Measurements from ENCODE around the gene ANO1.

ANO1 gene

DNA sequence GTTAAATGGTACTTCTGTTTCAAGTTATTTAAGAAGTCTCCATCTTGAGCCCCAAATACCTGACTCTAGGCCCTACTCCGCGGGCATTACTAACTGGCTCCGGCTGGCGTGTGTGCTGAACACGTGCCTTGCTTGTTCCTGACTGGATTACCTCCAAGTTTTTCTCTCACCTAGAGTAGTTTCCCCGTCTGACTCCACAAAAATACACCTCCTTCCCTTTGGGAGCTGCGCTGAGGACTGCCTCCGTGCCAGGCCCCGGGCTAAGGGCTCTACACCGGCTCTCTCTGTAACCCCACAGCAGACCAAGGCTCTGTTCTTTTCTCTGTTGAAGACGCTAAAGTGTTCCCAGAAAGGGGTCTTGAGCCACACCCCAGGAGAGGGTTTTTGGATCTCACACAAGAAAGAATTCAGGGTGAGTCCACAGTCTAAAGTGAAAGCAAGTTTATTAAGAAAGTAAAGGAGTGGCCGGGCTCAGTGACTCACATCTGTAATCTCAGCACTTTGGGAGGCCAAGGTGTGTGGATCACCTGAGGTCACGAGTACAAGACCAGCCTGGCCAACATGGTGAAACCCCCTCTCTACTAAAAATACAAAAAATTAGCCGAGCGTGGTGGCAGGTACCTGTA lies 61.8 kb downstream of the ANO1 start:
- Histone ChIP-seq H4K91ac (ENCODE audit: low read depth, low read length) (no peak overlapping the region), H4K8ac (ENCODE audit: low read depth, low read length) (no peak overlapping the region), H2AFZ (ENCODE audit: insufficient read depth, low read length, poor library complexity) (no peak overlapping the region), H3K18ac (ENCODE audit: low read length) (no peak overlapping the region), H3K27me3 (ENCODE audit: insufficient read depth, low read length) (peaks cover 4% of the 10 kb centered on the region), H3K14ac (ENCODE audit: low read length) (no peak overlapping the region), H3K27ac (ENCODE audit: low read depth, low read length) (no peak overlapping the region), H3K9me3 (ENCODE audit: insufficient read depth, low read depth, low read length) (no peaks in the 10 kb centered on the region), H3K4ac (ENCODE audit: low read depth, low read length) (no peak overlapping the region), H2BK120ac (ENCODE audit: insufficient read depth, low read length, poor library complexity) (no peak overlapping the region), H3K9ac (ENCODE audit: low read length) (no peak overlapping the region), H3K23ac (ENCODE audit: low read length) (no peak overlapping the region), H3K4me1 (ENCODE audit: control insufficient read depth in 1 of 2, insufficient read depth in 2 of 2, low read length in 2 of 2) (no peaks in the 10 kb centered on the region), H3K4me3 (ENCODE audit: low read depth, low read length) (no peak overlapping the region), H3K36me3 (ENCODE audit: control insufficient read depth in 1 of 2, insufficient read depth in 2 of 2, low read length in 2 of 2) (no peaks in the 10 kb centered on the region), H2AK5ac (ENCODE audit: low read length) (no peak overlapping the region), H4K12ac (ENCODE audit: low read depth, low read length) (no peak overlapping the region), H3K4me2 (ENCODE audit: low read length) (no peak overlapping the region), H3K79me2 (ENCODE audit: control insufficient read depth, insufficient read depth, low read length, poor library complexity) (no peaks in the 10 kb centered on the region), H3K79me1 (ENCODE audit: low read length) (no peaks in the 10 kb centered on the region), H2BK12ac (ENCODE audit: low read length) (no peak overlapping the region), H2BK5ac (ENCODE audit: low read depth, low read length, poor library complexity) (no peak overlapping the region)
- no CpG with 5 or more reads among the region's 15 CpGs for WGBS (ENCODE audit: extremely low coverage, insufficient coverage, insufficient read length)
- no peak for DNase-seq

DNA sequence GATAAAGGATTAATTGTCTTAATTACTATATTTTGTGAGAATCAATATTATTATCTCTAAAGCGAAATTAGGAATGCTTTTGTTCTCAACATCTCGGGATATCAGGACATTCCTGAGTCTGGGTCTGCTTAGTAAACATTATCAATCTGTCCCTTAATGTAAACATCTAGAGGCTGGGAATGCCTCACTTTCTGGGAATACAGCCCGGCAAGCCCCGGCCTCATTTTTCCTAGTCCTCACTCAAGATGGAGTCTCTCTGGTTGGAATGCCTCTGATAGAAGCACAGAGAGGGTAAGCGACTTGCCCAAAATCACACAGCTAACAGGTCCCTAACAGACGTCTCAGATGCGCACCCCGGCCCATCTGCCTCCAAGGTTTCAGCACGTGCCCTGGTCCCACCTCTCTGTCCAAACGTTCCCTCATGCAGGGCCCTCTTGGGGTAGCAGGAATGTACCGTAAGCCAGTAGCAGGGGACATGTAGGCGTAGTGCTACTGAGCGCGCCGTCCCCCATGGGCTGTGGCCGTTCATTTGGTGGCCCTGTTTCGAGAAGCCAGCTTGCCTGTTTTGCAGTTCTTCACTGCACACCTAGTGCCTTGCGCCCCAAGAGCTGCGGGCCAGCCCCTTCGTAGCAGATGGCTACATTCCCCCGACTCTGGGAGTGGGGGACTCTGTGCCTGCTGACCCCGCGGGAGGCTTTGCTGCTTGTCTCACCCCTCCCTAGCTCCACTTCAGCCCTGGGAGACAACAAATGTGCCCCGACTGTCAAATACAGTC lies 62.8 kb downstream of the ANO1 start:
- no peaks in the 10 kb centered on the region for H3K36me3 ChIP-seq (ENCODE audit: control insufficient read depth in 1 of 2, insufficient read depth in 2 of 2, low read length in 2 of 2)
- H3K4me2 ChIP-seq (ENCODE audit: low read length): no peak overlapping the region
- H4K8ac ChIP-seq (ENCODE audit: low read depth, low read length): no peak overlapping the region
- DNase-seq: no peak
- H3K27ac ChIP-seq (ENCODE audit: low read depth, low read length): no peak overlapping the region
- no peak overlapping the region for H3K4ac ChIP-seq (ENCODE audit: low read depth, low read length)
- no peak overlapping the region for H2AFZ ChIP-seq (ENCODE audit: insufficient read depth, low read length, poor library complexity)
- H2AK5ac ChIP-seq (ENCODE audit: low read length): no peak overlapping the region
- H3K4me1 ChIP-seq (ENCODE audit: control insufficient read depth in 1 of 2, insufficient read depth in 2 of 2, low read length in 2 of 2): no peaks in the 10 kb centered on the region
- H3K27me3 ChIP-seq (ENCODE audit: insufficient read depth, low read length): peaks cover 4% of the 10 kb centered on the region
- no peaks in the 10 kb centered on the region for H3K79me2 ChIP-seq (ENCODE audit: control insufficient read depth, insufficient read depth, low read length, poor library complexity)
- no peaks in the 10 kb centered on the region for H3K9me3 ChIP-seq (ENCODE audit: insufficient read depth, low read depth, low read length)
- no peak overlapping the region for H3K4me3 ChIP-seq (ENCODE audit: low read depth, low read length)
- no peak overlapping the region for H3K14ac ChIP-seq (ENCODE audit: low read length)
- no peak overlapping the region for H4K91ac ChIP-seq (ENCODE audit: low read depth, low read length)
- H4K12ac ChIP-seq (ENCODE audit: low read depth, low read length): no peak overlapping the region
- H3K23ac ChIP-seq (ENCODE audit: low read length): no peak overlapping the region
- H3K79me1 ChIP-seq (ENCODE audit: low read length): no peaks in the 10 kb centered on the region
- no peak overlapping the region for H3K18ac ChIP-seq (ENCODE audit: low read length)
- no peak overlapping the region for H3K9ac ChIP-seq (ENCODE audit: low read length)
- no CpG with 5 or more reads among the region's 24 CpGs for WGBS (ENCODE audit: extremely low coverage, insufficient coverage, insufficient read length)
- H2BK120ac ChIP-seq (ENCODE audit: insufficient read depth, low read length, poor library complexity): no peak overlapping the region
- no peak overlapping the region for H2BK12ac ChIP-seq (ENCODE audit: low read length)
- H2BK5ac ChIP-seq (ENCODE audit: low read depth, low read length, poor library complexity): no peak overlapping the region

DNA sequence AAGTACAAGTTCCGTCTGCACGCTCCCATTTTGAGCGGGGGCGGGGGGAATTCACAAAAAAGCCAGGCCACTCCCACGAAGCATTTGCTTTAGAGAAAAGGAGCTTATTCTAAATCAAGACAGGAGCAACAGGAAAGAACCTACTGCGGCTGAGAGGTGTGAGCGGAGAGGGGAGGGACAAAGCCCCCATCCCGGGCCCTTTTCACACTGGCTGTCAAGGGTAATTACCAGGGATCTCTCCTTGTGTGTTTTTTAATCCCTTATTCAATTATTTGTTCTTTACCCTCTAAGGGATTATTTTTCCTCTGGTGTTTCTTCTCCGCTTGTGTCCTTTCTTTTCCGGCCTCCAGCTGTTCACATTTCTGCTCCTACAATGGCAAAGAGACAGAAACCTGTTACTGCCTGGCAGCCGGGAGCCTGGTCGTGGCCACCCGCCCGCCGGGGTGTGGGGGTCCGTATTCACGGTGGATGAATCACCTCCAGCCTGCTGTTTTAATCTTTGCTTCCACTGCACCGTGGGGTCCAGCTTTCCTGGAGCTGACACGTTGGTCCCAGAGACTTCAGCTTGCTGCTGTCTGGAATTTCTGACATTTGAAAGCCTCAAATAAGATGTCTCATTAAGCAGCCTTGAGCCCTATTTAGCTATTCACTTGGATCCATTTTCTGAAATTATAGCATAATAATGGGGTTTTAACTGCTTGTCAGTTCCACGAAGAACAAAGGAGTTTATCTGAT lies 63.5 kb downstream of the ANO1 start:
- Histone ChIP-seq H2AFZ (ENCODE audit: insufficient read depth, low read length, poor library complexity) (no peak overlapping the region), H3K79me1 (ENCODE audit: low read length) (no peaks in the 10 kb centered on the region), H3K79me2 (ENCODE audit: control insufficient read depth, insufficient read depth, low read length, poor library complexity) (no peaks in the 10 kb centered on the region), H3K27me3 (ENCODE audit: insufficient read depth, low read length) (peaks cover 4% of the 10 kb centered on the region), H4K91ac (ENCODE audit: low read depth, low read length) (no peak overlapping the region), H2BK120ac (ENCODE audit: insufficient read depth, low read length, poor library complexity) (no peak overlapping the region), H3K14ac (ENCODE audit: low read length) (no peak overlapping the region), H3K4ac (ENCODE audit: low read depth, low read length) (no peak overlapping the region), H3K27ac (ENCODE audit: low read depth, low read length) (no peak overlapping the region), H3K9me3 (ENCODE audit: insufficient read depth, low read depth, low read length) (no peaks in the 10 kb centered on the region), H3K9ac (ENCODE audit: low read length) (no peak overlapping the region), H2AK5ac (ENCODE audit: low read length) (no peak overlapping the region), H3K18ac (ENCODE audit: low read length) (no peak overlapping the region), H3K36me3 (ENCODE audit: control insufficient read depth in 1 of 2, insufficient read depth in 2 of 2, low read length in 2 of 2) (no peaks in the 10 kb centered on the region), H3K4me1 (ENCODE audit: control insufficient read depth in 1 of 2, insufficient read depth in 2 of 2, low read length in 2 of 2) (no peaks in the 10 kb centered on the region), H3K4me3 (ENCODE audit: low read depth, low read length) (no peak overlapping the region), H2BK5ac (ENCODE audit: low read depth, low read length, poor library complexity) (no peak overlapping the region), H3K4me2 (ENCODE audit: low read length) (no peak overlapping the region), H2BK12ac (ENCODE audit: low read length) (no peak overlapping the region), H3K23ac (ENCODE audit: low read length) (no peak overlapping the region), H4K12ac (ENCODE audit: low read depth, low read length) (no peak overlapping the region), H4K8ac (ENCODE audit: low read depth, low read length) (no peak overlapping the region)
- DNase-seq: no peak
- no CpG with 5 or more reads among the region's 20 CpGs for WGBS (ENCODE audit: extremely low coverage, insufficient coverage, insufficient read length)

DNA sequence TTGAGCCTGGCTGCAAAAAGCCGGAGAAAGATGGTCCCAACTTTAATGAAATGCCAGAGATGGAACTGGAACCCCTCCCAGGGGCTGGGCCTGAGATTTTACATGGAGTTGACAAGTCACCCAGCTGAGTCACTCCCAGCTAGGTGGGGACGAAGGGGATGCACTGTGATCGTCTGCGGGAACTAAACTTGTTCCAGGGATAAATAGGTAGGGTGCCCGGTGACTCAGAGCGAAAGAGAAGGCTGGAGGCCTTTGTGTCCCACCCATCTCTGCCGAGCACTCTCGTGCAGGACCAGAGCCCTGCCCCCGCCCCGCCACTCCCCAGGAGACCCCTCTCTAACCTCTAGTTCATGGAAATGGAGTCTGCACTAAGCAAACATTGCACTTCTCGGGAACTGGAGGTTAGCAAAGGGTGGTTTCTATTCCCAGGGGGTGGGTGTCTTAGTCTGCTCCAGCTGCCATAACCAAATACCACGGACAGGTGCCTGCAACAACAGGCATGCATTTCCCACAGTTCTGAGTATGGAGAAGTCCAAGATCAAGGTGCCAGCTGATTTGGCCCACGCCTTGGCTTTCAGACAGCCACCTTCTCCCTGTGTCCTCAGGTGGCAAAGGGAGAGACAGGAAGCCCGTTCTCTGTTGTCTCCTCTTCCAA lies 64.2 kb downstream of the ANO1 start:
- Histone ChIP-seq H3K79me1 (ENCODE audit: low read length) (no peaks in the 10 kb centered on the region), H2BK120ac (ENCODE audit: insufficient read depth, low read length, poor library complexity) (no peak overlapping the region), H3K14ac (ENCODE audit: low read length) (no peak overlapping the region), H3K27me3 (ENCODE audit: insufficient read depth, low read length) (peaks cover 4% of the 10 kb centered on the region), H3K23ac (ENCODE audit: low read length) (no peak overlapping the region), H2BK12ac (ENCODE audit: low read length) (no peak overlapping the region), H3K4me1 (ENCODE audit: control insufficient read depth in 1 of 2, insufficient read depth in 2 of 2, low read length in 2 of 2) (no peaks in the 10 kb centered on the region), H3K36me3 (ENCODE audit: control insufficient read depth in 1 of 2, insufficient read depth in 2 of 2, low read length in 2 of 2) (no peaks in the 10 kb centered on the region), H4K12ac (ENCODE audit: low read depth, low read length) (no peak overlapping the region), H2AK5ac (ENCODE audit: low read length) (no peak overlapping the region), H3K4me2 (ENCODE audit: low read length) (no peak overlapping the region), H3K9ac (ENCODE audit: low read length) (no peak overlapping the region), H3K4me3 (ENCODE audit: low read depth, low read length) (no peak overlapping the region), H3K27ac (ENCODE audit: low read depth, low read length) (no peak overlapping the region), H4K8ac (ENCODE audit: low read depth, low read length) (no peak overlapping the region), H3K4ac (ENCODE audit: low read depth, low read length) (no peak overlapping the region), H4K91ac (ENCODE audit: low read depth, low read length) (no peak overlapping the region), H2BK5ac (ENCODE audit: low read depth, low read length, poor library complexity) (no peak overlapping the region), H3K79me2 (ENCODE audit: control insufficient read depth, insufficient read depth, low read length, poor library complexity) (no peaks in the 10 kb centered on the region), H3K18ac (ENCODE audit: low read length) (no peak overlapping the region), H3K9me3 (ENCODE audit: insufficient read depth, low read depth, low read length) (no peaks in the 10 kb centered on the region), H2AFZ (ENCODE audit: insufficient read depth, low read length, poor library complexity) (no peak overlapping the region)
- DNase-seq: no peak
- WGBS (ENCODE audit: extremely low coverage, insufficient coverage, insufficient read length): no CpG with 5 or more reads among the region's 14 CpGs

Data from trophoblast cell (in vitro differentiated cells and primary cell).